ENCODE measurements around the gene ASPDH. TPM values are rescaled to one million over a fixed set of nuclear protein-coding genes. Genes with fewer than 3 reads are reported as not detected.

The ASPDH gene
- total and polyA plus RNA-seq, 2 donors from 2014 or later: 115 TPM; not detected in 1

- Histone ChIP-seq H3K4me1 (ENCODE audit: control insufficient read depth in 2 of 3, insufficient read depth in 2 of 3, low read depth in 1 of 3, low read length in 3 of 3) (peaks cover 0 to 6% (median 0%) of the 10 kb centered on the region in 3 donors), H3K27ac (ENCODE audit: low read depth in 2 of 2, low read length in 2 of 2) (no peak overlapping the region), H3K9me3 (ENCODE audit: control insufficient read depth in 2 of 3, insufficient read depth in 1 of 3, low read length in 3 of 3) (no peaks in the 10 kb centered on the region), H3K9ac (ENCODE audit: low read length in 3 of 3) (no peak overlapping the region), H3K27me3 (ENCODE audit: control insufficient read depth, insufficient read depth, low read length) (no peaks in the 10 kb centered on the region), H3K4me3 (ENCODE audit: low read length in 3 of 3) (no peak overlapping the region), H3K36me3 (ENCODE audit: control insufficient read depth in 2 of 3, insufficient read depth in 3 of 3, low read length in 3 of 3) (peaks cover 0 to 14% (median 10%) of the 10 kb centered on the region in 3 donors)
- no peak for FAIRE-seq
- TF ChIP-seq, protein P1, sequence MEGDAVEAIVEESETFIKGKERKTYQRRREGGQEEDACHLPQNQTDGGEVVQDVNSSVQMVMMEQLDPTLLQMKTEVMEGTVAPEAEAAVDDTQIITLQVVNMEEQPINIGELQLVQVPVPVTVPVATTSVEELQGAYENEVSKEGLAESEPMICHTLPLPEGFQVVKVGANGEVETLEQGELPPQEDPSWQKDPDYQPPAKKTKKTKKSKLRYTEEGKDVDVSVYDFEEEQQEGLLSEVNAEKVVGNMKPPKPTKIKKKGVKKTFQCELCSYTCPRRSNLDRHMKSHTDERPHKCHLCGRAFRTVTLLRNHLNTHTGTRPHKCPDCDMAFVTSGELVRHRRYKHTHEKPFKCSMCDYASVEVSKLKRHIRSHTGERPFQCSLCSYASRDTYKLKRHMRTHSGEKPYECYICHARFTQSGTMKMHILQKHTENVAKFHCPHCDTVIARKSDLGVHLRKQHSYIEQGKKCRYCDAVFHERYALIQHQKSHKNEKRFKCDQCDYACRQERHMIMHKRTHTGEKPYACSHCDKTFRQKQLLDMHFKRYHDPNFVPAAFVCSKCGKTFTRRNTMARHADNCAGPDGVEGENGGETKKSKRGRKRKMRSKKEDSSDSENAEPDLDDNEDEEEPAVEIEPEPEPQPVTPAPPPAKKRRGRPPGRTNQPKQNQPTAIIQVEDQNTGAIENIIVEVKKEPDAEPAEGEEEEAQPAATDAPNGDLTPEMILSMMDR (IDR thresholded peaks at IDR 0.05; ENCODE audit: borderline replicate concordance, extremely low read depth, insufficient read depth): no peak
- peak in 1 of 5 donors; percentile 59 for DNase-seq
- intact Hi-C loops (cut with DNase I): no loop called here
These were observed 31.4 kb downstream of the ASPDH start for GRCh38 chr19:50482271-50482855.

GRCh38 chr19:50481351-50482149, 32.2 kb downstream of the ASPDH start:
- no peak overlapping the region for H3K27ac ChIP-seq (ENCODE audit: low read depth in 2 of 2, low read length in 2 of 2)
- H3K9me3 ChIP-seq (ENCODE audit: control insufficient read depth in 2 of 3, insufficient read depth in 1 of 3, low read length in 3 of 3): no peaks in the 10 kb centered on the region
- DNase-seq (peak in 1 of 5 donors; percentile 68), FAIRE-seq (no peak)
- TF ChIP-seq, protein P1 (IDR thresholded peaks at IDR 0.05; ENCODE audit: borderline replicate concordance, extremely low read depth, insufficient read depth): no peak
- H3K9ac ChIP-seq (ENCODE audit: low read length in 3 of 3): no peak overlapping the region
- H3K4me3 ChIP-seq (ENCODE audit: low read length in 3 of 3): no peak overlapping the region
- H3K36me3 ChIP-seq (ENCODE audit: control insufficient read depth in 2 of 3, insufficient read depth in 3 of 3, low read length in 3 of 3): peaks cover 0 to 14% (median 10%) of the 10 kb centered on the region in 3 donors
- intact Hi-C loops (cut with DNase I): no loop called here
- H3K4me1 ChIP-seq (ENCODE audit: control insufficient read depth in 2 of 3, insufficient read depth in 2 of 3, low read depth in 1 of 3, low read length in 3 of 3): peaks cover 0 to 9% (median 0%) of the 10 kb centered on the region in 3 donors
- no peaks in the 10 kb centered on the region for H3K27me3 ChIP-seq (ENCODE audit: control insufficient read depth, insufficient read depth, low read length)

DNA sequence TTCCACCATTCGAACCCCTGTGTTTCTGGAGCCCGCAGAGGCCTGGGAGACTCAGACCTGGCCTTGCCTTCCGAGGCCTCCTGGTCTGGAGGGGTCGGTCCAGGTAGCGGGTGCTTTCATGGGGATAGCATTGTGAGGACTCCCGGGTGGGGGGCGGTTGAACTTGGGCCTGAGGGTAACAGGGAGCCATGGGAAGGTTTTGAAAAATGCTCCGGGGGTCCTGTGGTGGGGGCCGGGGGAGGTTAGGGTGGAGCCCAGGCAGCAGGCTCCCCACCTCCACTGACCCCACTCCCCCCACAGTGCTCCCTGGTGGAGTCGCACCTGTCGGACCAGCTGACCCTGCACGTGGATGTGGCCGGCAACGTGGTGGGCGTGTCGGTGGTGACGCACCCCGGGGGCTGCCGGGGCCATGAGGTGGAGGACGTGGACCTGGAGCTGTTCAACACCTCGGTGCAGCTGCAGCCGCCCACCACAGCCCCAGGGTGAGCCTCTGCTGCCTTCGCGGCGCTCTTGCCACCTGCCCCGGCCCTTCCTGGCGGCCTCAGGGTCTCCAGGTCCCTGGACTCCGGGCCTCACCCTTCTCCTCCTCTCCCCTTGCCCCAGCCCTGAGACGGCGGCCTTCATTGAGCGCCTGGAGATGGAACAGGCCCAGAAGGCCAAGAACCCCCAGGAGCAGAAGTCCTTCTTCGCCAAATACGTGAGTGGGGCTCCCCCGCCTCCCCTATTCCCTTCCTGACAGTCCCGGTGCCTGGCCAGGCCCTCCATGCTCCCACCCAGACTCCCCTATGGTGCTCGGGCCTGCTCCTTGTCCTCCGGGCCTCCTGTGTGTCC, 33.2 kb downstream of the ASPDH start:
- TF ChIP-seq, protein P1 (IDR thresholded peaks at IDR 0.05; ENCODE audit: borderline replicate concordance, extremely low read depth, insufficient read depth): no peak
- Histone ChIP-seq H3K4me3 (ENCODE audit: low read length in 3 of 3) (no peak overlapping the region), H3K9ac (ENCODE audit: low read length in 3 of 3) (no peak overlapping the region), H3K9me3 (ENCODE audit: control insufficient read depth in 2 of 3, insufficient read depth in 1 of 3, low read length in 3 of 3) (no peaks in the 10 kb centered on the region), H3K27me3 (ENCODE audit: control insufficient read depth, insufficient read depth, low read length) (no peaks in the 10 kb centered on the region), H3K4me1 (ENCODE audit: control insufficient read depth in 2 of 3, insufficient read depth in 2 of 3, low read depth in 1 of 3, low read length in 3 of 3) (peaks cover 0 to 9% (median 0%) of the 10 kb centered on the region in 3 donors), H3K36me3 (ENCODE audit: control insufficient read depth in 2 of 3, insufficient read depth in 3 of 3, low read length in 3 of 3) (peaks cover 0 to 14% (median 10%) of the 10 kb centered on the region in 3 donors), H3K27ac (ENCODE audit: low read depth in 2 of 2, low read length in 2 of 2) (no peak overlapping the region)
- intact Hi-C loops (cut with DNase I): no loop called here
- FAIRE-seq: no peak
- peak in 1 of 5 donors; percentile 73 for DNase-seq

All from kidney (tissue), 14 donors.